HK-2 (cell line): ENCODE results near the gene UBC.

Source experiments
- DNase-seq: peaks from one replicate; pipeline ENCODE4 v3.0.0-alpha.2; 2018; ENCODE audit not compliant: unreplicated experiment

Gene UBC

DNA sequence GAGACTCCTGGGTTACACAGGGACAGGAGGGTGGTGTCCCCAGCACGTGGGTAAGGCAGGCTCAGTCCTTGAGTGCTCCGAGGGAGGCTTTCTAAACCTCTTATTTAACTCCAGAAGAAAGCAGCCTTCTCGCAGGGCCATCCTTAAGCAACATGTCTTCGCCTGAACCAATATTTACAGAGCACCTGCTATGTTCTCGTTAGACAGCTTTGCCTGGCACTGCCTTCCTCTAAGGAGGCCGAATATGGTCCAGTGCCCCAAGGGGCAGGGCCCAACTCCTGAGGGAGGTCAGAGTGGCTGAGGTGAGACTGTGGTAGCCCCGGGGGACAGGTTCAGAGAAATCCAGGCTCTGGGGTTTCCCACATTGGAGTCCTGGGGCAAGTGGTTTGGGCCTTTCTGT is 48.7 kb downstream of the UBC start:
- DNase-seq: no peak

DNA sequence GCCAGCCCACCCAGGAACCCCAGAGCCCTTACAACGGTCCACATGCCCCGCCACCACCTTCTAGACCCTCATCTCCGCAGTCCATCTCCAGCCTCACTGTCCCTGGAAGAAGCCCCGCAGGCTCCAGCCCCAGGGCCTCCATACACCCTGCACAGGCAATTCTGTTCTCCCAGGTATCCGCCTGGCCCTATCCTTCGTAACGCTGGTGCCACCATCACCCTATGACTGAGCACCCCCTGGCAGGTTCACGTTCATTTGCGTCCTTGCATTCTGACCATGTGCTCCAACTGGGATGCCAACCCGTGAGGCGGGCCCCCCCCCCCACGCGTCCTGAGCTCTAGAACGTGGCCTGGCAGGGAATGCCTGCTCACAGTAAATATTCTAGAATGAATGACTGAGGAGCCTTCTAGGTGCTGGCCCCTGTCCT is 50.1 kb downstream of the UBC start:
- no peak for DNase-seq

DNA sequence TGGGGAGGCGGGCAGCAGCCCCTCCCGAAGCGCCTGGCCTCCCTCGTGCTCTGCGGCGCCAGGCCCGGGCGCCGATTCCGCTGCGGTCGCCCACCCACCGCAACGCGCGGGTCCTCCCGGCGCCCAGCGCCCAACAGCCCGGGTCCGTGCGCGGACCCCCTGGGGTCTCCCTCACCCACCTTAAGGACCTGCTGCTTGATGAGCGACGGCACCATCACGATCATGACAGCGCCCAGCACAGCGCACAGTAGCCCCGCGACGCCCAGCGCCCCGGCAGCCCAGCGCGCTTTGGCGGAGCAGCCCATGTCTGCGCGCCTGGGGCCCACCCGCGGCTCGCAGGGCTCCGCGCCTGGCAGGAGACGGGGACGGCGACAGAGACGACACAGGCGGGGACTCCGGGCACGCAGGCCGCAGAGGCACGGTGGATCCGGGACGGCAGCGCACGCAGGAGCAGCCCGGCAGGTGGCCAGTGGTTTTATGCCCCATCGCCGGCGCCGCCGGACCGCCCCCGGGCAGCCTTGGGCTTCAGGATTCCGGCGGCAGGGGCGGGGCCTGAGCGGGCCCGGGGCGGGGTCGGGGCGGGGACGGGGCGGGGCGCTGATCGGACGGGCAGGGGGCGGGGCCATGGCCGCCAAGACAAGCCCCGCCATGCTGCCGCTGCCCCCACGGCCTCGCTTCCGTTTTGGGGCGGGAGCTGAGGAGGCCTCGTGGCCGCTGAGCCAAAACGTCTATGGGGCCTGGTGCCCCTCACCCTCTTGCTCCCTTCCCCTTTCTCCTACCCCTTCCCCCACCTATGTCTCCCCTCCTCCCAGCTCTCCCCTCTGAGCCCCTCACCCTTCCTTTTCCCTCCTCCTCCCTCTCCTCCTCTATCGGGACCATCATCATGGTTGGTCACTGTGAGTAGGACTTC is 50.8 kb downstream of the UBC start, which contains the start of gene SCARB1:
Gene SCARB1 (minus strand): TSS at position 449 of the 910 bp plus-strand sequence. CDS start 144 bp downstream, at position 305.
- DNase-seq: peak; percentile 93

DNA sequence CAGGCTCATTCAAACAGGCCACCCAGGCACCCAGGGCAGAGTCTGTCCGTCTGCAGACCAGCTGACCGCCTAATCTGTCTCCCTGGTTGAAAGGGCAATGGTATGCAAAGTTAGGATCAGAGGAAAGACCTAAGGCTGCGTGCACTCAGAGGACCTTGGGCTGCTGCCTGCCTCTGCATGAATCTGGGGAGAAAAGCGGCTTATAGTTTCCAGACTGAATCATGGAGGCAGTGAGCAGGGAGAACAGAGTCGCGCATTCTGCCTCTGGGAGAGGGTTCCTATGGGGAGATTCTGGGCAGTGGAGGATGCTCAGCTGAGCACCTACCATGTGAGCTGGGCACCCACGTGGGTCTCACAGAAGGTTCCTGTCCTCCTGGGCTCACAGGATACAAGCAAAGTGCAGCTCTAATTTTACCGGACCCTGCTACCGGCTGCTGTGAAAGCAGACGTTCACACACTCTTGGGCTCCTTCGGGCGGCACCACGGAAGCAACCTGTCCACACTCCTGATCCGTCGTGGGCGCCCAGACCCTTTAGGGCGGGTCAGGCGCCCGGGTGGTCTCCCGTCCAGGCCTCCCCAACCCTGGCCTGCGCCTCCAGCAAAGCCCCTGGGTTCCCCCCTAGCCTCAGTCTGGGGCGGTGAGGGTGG is 51.6 kb downstream of the UBC start:
- DNase-seq: peak; percentile 33

DNA sequence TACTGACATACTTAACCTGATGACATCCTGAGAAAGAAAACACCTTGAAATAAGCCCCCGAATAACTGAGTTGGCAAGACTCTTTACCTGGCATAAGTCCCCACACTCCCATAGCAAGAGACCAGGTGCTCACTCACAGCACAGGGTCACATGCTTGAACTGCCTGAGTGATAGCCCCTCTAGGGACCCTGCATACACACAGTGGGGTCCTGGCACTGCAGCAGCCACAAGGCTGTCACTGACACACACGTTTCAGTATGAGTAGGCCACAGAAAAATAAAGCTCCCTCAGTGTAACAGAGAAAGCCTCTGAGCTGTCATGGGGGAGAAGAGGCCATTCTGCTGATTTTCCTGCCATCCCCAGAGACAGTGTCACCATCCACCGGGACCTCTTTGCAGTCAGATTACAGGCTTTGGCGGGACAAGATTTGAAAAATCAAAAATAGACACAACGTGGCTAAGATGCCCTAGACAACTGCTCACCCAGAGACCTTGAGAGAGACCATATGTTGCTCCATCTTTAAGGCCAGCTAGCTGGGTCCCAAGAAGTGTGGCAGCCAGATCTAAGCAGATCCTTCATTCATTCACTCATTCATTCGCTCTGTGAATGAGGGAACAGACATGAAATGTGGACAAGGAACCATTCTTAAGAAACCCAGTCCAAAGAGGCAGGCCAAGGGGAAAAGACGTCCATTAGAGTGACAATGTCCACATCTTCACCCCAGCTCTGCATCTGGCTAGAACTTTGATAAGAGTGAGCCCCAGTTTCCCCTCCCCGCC is 52.4 kb downstream of the UBC start:
- no peak for DNase-seq
